ENCODE results near the gene ZMYND11. TPM values are rescaled to one million over a fixed set of nuclear protein-coding genes. Genes with fewer than 3 reads are reported as not detected.
A peak's percentile ranks its signal among the peaks of the same experiment; 100 is the strongest.
"Not testable (repeated sequence)": the region's sequence is repeated elsewhere in the genome, so short reads cannot be mapped to it uniquely, and the experiment has no call there.

The ZMYND11 gene
- total and polyA plus RNA-seq, 11 donors: 22.7 to 96.6 (median 73.3) TPM

- WGBS, 4 donors: 77 to 83% (median 82%) methylated on average over 6 of the region's 6 CpGs
- Histone ChIP-seq H3K4me3 (no peak overlapping the region), H3K27ac (no peak overlapping the region), H3K36me3 (peaks cover 0 to 51% (median 34%) of the 10 kb centered on the region in 9 donors), H3K27me3 (no peaks in the 10 kb centered on the region), H3K9me3 (peaks cover 0 to 14% (median 3%) of the 10 kb centered on the region in 12 donors), H3K4me1 (peaks cover 0 to 13% (median 0%) of the 10 kb centered on the region in 12 donors)
- intact Hi-C loops (cut with DNase I): no loop called here
- ATAC-seq (peak in 1 of 4 donors; percentile 52), DNase-seq (no peak)
- no peak for TF ChIP-seq CTCF (IDR thresholded peaks at IDR 0.05)
These were observed 47.4 kb downstream of the ZMYND11 start for GRCh38 chr10:182441-183201.

GRCh38 chr10:184174-184573 is 48.9 kb downstream of the ZMYND11 start:
- H3K4me3 ChIP-seq: no peak overlapping the region
- ATAC-seq (no peak), DNase-seq (no peak)
- H3K36me3 ChIP-seq: peaks cover 0 to 52% (median 34%) of the 10 kb centered on the region in 9 donors
- H3K27ac ChIP-seq: no peak overlapping the region
- 94 to 100% (median 96%) methylated on average over 1 of the region's 1 CpG for WGBS, 4 donors
- TF ChIP-seq CTCF (IDR thresholded peaks at IDR 0.05): no peak
- no peak for TF ChIP-seq POLR2A (IDR thresholded peaks at IDR 0.05)
- no peaks in the 10 kb centered on the region for H3K27me3 ChIP-seq
- peaks cover 0 to 14% (median 3%) of the 10 kb centered on the region in 12 donors for H3K9me3 ChIP-seq
- peaks cover 0 to 13% (median 0%) of the 10 kb centered on the region in 12 donors for H3K4me1 ChIP-seq
- intact Hi-C loops (cut with DNase I): no loop called here

GRCh38 chr10:184911-185310 is 49.7 kb downstream of the ZMYND11 start:
- TF ChIP-seq POLR2A (IDR thresholded peaks at IDR 0.05) (no peak), CTCF (IDR thresholded peaks at IDR 0.05) (no peak)
- Histone ChIP-seq H3K4me3 (no peak overlapping the region), H3K4me1 (peaks cover 0 to 13% (median 0%) of the 10 kb centered on the region in 12 donors), H3K27me3 (no peaks in the 10 kb centered on the region), H3K36me3 (peaks cover 0 to 59% (median 33%) of the 10 kb centered on the region in 9 donors), H3K27ac (no peak overlapping the region), H3K9me3 (peaks cover 0 to 14% (median 3%) of the 10 kb centered on the region in 12 donors)
- intact Hi-C loops (cut with DNase I): no loop called here
- ATAC-seq (no peak), DNase-seq (no peak)
- 96 to 98% (median 97%) methylated on average over 5 of the region's 5 CpGs for WGBS, 4 donors

- 89 to 97% (median 96%) methylated on average over 7 of the region's 7 CpGs for WGBS, 4 donors
These were observed 50.3 kb downstream of the ZMYND11 start for GRCh38 chr10:185571-185970.

More at GRCh38 chr10:185571-185970, 50.3 kb downstream of the ZMYND11 start:
- Histone ChIP-seq H3K36me3 (peaks cover 0 to 59% (median 26%) of the 10 kb centered on the region in 9 donors), H3K4me1 (peaks cover 0 to 13% (median 0%) of the 10 kb centered on the region in 12 donors), H3K9me3 (peaks cover 0 to 14% (median 3%) of the 10 kb centered on the region in 12 donors)
- H3K4me3 ChIP-seq; H3K27ac ChIP-seq; H3K27me3 ChIP-seq; intact Hi-C loops (cut with DNase I); ATAC-seq; DNase-seq: not testable (repeated sequence)
